GM12892 (cell line): Measurements from ENCODE around the gene PTPN14.

Experiments
- POLR2A ChIP-seq: IDR thresholded peaks from 2 replicates; pipeline ENCODE4 v1.6.1; 2011; ENCODE audit warnings: low read depth, low read length, control low read depth
- POLR2AphosphoS5 ChIP-seq: IDR thresholded peaks from 2 replicates; pipeline ENCODE4 v1.6.1; 2011; ENCODE audit warnings: low read depth, low read length, control low read depth

DNA sequence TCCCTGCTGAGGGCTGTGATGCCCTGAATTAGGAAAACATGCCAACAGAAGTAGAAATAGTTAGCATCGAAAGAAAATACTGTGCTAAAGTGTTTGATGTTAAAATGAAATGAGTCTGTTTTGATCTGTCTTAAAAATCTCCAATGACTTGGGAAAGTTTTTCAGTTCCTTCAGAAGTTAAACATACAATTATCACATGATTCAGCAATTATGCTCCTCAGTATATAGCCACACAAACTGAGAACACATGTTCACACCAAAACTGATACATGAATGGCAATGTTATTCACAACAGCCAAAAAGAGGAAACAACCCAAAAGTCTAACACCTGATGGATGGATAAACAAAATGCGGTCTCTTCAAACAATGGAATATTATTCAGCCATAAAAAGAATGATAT is 130.6 kb downstream of the PTPN14 start:
- TF ChIP-seq POLR2A (no peak), POLR2AphosphoS5 (no peak)
